Psoas muscle (tissue), 8 donors: ENCODE results near the gene PFKFB1. TPM values are rescaled to one million over a fixed set of nuclear protein-coding genes. Genes with fewer than 3 reads are reported as not detected.

ENCODE experiments used
- ATAC-seq, 4 donors: fragments of 200-7000 bp; cut with Tn5 transposase; one replicate each; pipeline ENCODE4 v1.9.1; 2020; ENCODE audit warnings: moderate library complexity in 3 of 4, mild to moderate bottlenecking in 2 of 4
- DNase-seq, 2 donors: peaks; one replicate each; pipeline ENCODE4 v3.0.0-alpha.2; 2020
- H3K27ac ChIP-seq: fragments of 200-600 bp; one replicate; pipeline ENCODE4 v1.8.0; 2022
- H3K27me3 ChIP-seq, 3 donors: fragments of 200-600 bp in 1 of 3; one replicate each; pipeline versions ENCODE4 v1.6.1 to v1.8.0; 2013 to 2022; ENCODE audit warnings: low read length in 2 of 3, mild to moderate bottlenecking in 2 of 3, moderate library complexity in 1 of 3; ENCODE audit not compliant: insufficient read depth in 3 of 3
- H3K36me3 ChIP-seq, 2 donors: fragments of 200-600 bp in 1 of 2; one replicate each; pipeline versions ENCODE4 v1.6.1 to v1.8.0; 2013 to 2022; ENCODE audit warnings: low read depth in 1 of 2, mild to moderate bottlenecking in 1 of 2, moderate library complexity in 1 of 2; ENCODE audit not compliant: insufficient read depth in 1 of 2
- H3K4me1 ChIP-seq: fragments of 200-600 bp; one replicate; pipeline ENCODE4 v1.8.0; 2022
- H3K4me3 ChIP-seq: fragments of 200-600 bp; one replicate; pipeline ENCODE4 v1.8.0; 2022; ENCODE audit warnings: mild to moderate bottlenecking
- H3K9me3 ChIP-seq: fragments of 200-600 bp; one replicate; pipeline ENCODE4 v1.8.0; 2022
- WGBS, 3 donors: extraction: QIAGEN DNeasy Blood & Tissue Kit; methylation state at CpG; one replicate each; pipeline versions ENCODE4 v1.1.6 to v1.1.7; 2013; 5-methylcytosine and 5-hydroxymethylcytosine counted together
- intact Hi-C, 2 donors: fragments of 100-400 bp; cut with DNase I; formaldehyde crosslinking; loops; one replicate each; pipeline versions ENCODE4 v1.11.0 to v1.14.2; 2022
- polyA plus RNA-seq, 3 donors: library from polyadenylated mRNA; stranded (reverse); fragments of 200-250 nt; gene quantifications; one replicate each; pipeline ENCODE4 v1.2.3, GENCODE V29; 2013
- total RNA-seq, 4 donors: library from RNA; stranded (reverse); fragmentation: NEBNext Ultra II Directional in 2 of 4; extraction: Animal tissue kit (Norgen Biotek cat#: 25700) in 2 of 4; gene quantifications; one replicate each; pipeline versions ENCODE4 v1.2.1 to v1.2.4, GENCODE V29; 2021 to 2023
- TF ChIP-seq, protein P1 (sequence below): fragments of 200-600 bp; IDR thresholded peaks from one replicate; pipeline ENCODE4 v1.8.0; 2022; ENCODE audit warnings: antibody characterized with exemption
- donor health status: healthy with polysubstance abuse.
- donor health status: DM: no; HTN: no; CAD: no; lungs with moderate emphysema.
- donor health status: Bipolar disorder and iron deficiency.
- donor health status: healthy.
- donor health status: DM: yes; HTN: yes; CAD: no.
- donor health status: DM: no; HTN: no; CAD: no.
- donor health status: DM: no; HTN: no; CAD: no.
- donor health status: DM: yes; HTN: yes; CAD: no.

PFKFB1 gene
- total and polyA plus RNA-seq, 7 donors: 1.4 to 21.8 (median 15.9) TPM

DNA sequence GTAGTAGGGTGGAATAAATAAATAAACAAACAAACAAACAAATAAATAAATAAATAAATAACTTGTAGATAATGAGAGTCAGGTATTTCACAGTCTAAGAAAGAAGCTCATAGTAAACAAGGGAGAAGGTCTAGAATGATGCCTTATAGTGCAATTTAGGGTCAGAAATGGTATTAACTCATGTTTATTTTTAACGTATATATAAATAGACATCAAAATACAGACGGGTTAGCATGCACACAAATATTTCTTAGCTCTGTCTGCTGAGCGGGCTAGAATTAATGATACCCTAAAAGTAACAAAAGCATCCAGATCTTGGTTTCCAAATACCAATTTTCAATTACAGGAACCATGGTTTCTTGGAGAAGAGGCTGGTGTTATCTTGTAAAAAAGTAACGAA lies 16.6 kb downstream of the PFKFB1 start:
- Histone ChIP-seq H3K27ac (peak overlapping the region; percentile 13), H3K4me1 (peaks cover 8% of the 10 kb centered on the region), H3K9me3 (peaks cover 8% of the 10 kb centered on the region), H3K36me3 (no peaks in the 10 kb centered on the region), H3K4me3 (no peak overlapping the region), H3K27me3 (peaks cover 0 to 13% (median 0%) of the 10 kb centered on the region in 3 donors)
- intact Hi-C loops: no loop called here
- WGBS, 3 donors: 42 to 54% (median 44%) methylated on average over 4 of the region's 4 CpGs
- no peak for DNase-seq
- TF ChIP-seq, protein P1, sequence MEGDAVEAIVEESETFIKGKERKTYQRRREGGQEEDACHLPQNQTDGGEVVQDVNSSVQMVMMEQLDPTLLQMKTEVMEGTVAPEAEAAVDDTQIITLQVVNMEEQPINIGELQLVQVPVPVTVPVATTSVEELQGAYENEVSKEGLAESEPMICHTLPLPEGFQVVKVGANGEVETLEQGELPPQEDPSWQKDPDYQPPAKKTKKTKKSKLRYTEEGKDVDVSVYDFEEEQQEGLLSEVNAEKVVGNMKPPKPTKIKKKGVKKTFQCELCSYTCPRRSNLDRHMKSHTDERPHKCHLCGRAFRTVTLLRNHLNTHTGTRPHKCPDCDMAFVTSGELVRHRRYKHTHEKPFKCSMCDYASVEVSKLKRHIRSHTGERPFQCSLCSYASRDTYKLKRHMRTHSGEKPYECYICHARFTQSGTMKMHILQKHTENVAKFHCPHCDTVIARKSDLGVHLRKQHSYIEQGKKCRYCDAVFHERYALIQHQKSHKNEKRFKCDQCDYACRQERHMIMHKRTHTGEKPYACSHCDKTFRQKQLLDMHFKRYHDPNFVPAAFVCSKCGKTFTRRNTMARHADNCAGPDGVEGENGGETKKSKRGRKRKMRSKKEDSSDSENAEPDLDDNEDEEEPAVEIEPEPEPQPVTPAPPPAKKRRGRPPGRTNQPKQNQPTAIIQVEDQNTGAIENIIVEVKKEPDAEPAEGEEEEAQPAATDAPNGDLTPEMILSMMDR: no peak
- ATAC-seq: peak in 3 of 4 donors; percentile 28 to 73 (median 60)

DNA sequence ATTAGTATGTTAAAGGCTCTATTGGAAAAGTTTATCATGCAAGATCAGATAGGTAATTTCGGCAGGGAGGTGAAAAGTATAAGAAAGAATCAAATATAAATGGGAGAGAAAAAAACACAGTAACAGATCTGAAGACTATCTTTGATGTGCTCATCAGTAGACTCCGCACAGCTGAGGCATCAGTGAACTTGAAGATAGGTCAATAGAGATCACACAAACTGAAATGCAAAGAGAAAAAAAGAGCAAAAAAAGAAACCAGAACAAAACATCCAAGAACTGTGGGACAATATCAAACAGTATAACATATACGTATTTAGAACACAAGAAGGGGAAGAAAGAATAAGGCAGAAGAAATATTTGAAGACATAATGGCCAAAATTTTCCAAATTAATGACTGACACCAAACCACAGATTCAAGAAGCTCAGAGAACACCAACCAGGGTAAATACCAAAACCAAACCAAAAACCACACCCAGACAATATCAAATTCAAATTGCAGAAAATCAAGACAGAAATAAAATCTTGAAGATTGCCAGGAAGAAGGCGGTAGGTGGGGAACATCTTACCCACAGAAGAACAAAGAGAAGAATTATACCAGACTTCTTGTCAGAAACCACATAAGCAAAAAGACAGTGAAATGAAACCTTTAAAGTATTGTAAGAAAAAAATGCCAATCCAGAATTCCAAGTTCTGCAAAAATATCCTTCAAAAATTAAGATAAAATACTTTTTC lies 29.1 kb downstream of the PFKFB1 start:
- TF ChIP-seq, protein P1: no peak
- Histone ChIP-seq H3K4me3 (no peak overlapping the region), H3K9me3 (peaks cover 6% of the 10 kb centered on the region), H3K27me3 (peaks cover 0 to 6% (median 0%) of the 10 kb centered on the region in 3 donors), H3K4me1 (no peaks in the 10 kb centered on the region), H3K27ac (no peak overlapping the region), H3K36me3 (no peaks in the 10 kb centered on the region)
- DNase-seq: no peak
- ATAC-seq: no peak
- 71 to 90% (median 76%) methylated on average over 4 of the region's 4 CpGs for WGBS, 3 donors
- intact Hi-C loops: no loop called here

DNA sequence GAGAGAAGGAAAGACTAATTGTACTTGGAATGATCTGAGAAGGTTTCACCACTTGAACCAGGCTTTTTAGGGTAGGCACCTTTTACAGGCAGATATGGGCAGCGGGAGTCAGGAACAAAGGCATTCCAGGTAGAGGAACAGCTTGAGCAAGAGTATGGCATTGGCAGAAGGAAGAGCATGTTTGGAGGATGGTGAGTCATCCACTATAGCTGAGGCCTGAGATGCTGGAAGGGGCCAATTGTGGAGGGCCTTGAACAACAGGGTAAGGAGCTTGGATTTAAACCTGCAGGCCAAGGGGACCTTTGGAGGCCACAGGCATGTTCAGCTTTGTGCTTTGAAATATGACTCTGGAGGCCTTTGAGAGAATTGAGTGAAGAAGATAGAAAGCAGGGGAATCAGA lies 32.2 kb downstream of the PFKFB1 start:
- WGBS, 3 donors: 74 to 94% (median 80%) methylated on average over 1 of the region's 1 CpG
- no peaks in the 10 kb centered on the region for H3K4me1 ChIP-seq
- no peak overlapping the region for H3K27ac ChIP-seq
- H3K36me3 ChIP-seq: peaks cover 0 to under 1% of the 10 kb centered on the region in 2 donors
- ATAC-seq (peak in 2 of 4 donors; percentile 54 to 55), DNase-seq (no peak)
- H3K27me3 ChIP-seq: peaks cover 0 to 6% (median 0%) of the 10 kb centered on the region in 3 donors
- no peaks in the 10 kb centered on the region for H3K9me3 ChIP-seq
- H3K4me3 ChIP-seq: no peak overlapping the region
- TF ChIP-seq, protein P1: no peak
- intact Hi-C loops: no loop called here

DNA sequence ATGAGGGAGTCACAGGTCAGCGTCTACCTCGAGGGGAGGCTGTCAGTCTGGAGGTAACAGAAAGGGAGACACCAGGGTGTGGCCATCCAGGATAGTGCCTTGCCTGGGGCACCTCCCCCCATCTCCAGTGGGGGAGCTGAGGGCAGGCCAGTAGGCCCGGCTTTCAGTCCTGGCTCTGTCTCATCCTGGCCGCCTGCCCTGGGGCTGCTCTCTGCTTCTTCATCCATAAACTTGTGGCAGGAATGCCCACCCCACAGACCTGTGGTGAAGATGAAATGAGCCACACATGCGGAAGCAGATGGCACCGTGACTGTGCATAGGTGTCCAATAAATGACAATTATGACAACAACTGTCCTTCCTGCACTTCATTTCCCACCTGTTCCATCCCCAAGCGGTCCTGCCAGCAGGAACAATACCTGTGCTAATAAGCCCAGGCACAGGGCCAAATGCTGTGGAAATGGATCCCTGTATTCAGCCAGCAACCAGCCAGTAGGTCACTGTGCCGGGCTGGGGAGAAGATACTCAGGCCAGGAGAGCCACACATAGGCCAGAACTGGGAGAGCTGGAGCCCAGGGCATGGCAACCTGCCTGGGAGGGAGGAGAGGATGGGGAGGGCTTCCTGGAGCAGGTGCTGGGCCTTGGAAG lies 43.1 kb downstream of the PFKFB1 start:
- H3K4me1 ChIP-seq: no peaks in the 10 kb centered on the region
- 48 to 57% (median 52%) methylated on average over 5 to 8 of the region's 8 CpGs for WGBS, 3 donors
- DNase-seq (no peak), ATAC-seq (peak; percentile 49 to 55 (median 50))
- no peaks in the 10 kb centered on the region for H3K9me3 ChIP-seq
- peaks cover 0 to 7% of the 10 kb centered on the region in 2 donors for H3K36me3 ChIP-seq
- TF ChIP-seq, protein P1: no peak
- H3K27me3 ChIP-seq: peaks cover 0 to 11% (median 0%) of the 10 kb centered on the region in 3 donors
- intact Hi-C loops: no loop called here
- H3K4me3 ChIP-seq: no peak overlapping the region
- H3K27ac ChIP-seq: no peak overlapping the region
